ENCODE data around the gene ZC4H2. TPM values are rescaled to one million over a fixed set of nuclear protein-coding genes. Genes with fewer than 3 reads are reported as not detected.
"Not testable (repeated sequence)": the region's sequence is repeated elsewhere in the genome, so short reads cannot be mapped to it uniquely, and the experiment has no call there.

The ZC4H2 gene
- 5.0 TPM for total RNA-seq

- DNase-seq: peak; percentile 33
Observed at GRCh38 chrX:64975989-64976672, at the start of gene ZC4H2. Gene ZC4H2, minus strand, starts transcription at chrX:64976450. Its CDS starts 73 bp downstream, at chrX:64976377.

DNA sequence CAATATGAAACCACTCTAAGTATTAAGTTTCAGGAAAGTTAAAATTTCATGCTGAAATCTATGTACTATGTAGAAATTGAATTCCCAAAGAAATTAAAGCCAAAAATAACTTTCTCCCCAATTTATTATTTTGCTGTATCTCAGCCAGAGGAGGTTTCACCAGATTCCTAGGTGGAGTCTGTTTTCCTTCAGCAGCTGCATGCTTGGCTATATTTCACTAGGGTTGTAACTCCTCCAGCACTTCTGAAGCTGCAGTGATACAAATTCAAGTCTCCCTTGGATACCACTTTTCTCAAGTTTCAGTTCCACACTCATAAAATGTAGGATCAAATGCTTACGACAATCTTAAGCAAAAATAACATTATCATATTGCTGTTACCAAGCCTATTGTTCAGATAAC is 41.2 kb upstream of the ZC4H2 start:
- DNase-seq: peak; percentile 30

DNA sequence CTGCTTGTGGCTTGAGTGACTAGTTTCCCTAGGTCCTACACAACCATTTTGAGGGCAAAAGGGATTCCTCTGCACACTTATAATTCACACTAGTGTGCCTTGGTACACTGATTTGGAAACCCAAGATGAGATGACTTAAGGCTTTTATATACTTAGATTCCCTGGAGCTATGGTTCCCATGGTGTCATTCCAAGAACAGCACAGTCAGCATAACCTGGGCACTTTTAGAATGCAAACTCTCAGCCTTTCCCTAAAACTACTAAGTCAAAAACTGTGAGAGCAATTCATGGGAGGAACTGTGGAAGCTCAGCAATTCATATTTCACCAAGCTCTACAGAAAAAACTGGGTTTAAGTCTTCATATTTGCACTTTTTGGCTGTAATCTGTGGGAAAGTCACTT is 38.0 kb upstream of the ZC4H2 start:
- no peak for DNase-seq

GRCh38 chrX:65009459-65009858 is 33.2 kb upstream of the ZC4H2 start:
- no peak for DNase-seq

DNA sequence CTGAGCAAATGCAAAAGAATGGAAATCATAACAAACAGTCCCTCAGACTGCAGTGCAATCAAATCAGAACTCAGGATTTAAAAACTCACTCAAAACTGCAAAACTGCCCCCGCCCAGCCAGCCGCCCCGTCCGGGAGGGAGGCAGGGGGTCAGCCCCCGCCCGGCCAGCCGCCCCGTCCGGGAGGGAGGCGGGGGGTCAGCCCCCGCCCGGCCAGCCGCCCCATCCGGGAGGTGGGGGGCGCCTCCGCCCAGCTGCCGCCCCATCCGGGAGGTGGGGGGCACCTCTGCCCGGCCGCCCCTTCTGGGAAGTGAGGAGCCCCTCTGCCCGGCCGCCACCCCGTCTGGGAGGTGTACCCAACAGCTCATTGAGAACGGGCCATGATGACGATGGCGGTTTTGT is 26.0 kb upstream of the ZC4H2 start:
- not testable (repeated sequence) for DNase-seq

- DNase-seq: no peak
Observed at GRCh38 chrX:64996805-64997204, 20.6 kb upstream of the ZC4H2 start.

DNA sequence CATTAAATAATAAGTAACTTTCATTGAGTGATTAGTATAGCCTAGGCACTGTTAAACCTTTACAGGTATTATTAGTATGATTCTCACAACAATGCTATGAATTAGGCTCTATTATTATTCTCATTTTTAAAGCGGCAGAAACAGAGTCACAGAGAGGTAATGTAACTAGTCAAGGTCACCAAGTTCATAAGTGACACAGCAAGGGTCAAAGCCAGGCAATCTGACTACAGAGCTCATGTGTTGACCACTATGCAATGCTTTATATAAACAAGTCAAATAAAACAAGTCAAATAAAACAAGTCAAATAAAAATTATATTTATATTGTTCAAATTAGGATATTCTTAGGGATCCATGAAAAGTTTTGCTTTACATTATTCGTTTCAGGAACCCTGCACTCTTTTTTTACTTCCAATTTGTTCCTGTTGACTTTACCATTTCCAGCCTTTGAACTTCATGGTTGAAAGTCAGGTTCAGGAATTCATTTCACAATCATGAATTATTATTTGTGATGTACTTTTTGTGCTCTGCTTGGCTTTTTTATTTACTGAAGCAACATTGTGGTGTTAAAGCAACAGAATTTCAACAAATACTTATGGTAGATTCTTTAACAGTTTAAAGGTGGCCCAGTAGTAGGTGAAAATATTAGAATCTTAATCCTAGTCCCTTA is 18.0 kb upstream of the ZC4H2 start:
- no peak for DNase-seq

- DNase-seq: no peak
Observed at GRCh38 chrX:64977830-64978229, 1.6 kb upstream of the ZC4H2 start.

DNA sequence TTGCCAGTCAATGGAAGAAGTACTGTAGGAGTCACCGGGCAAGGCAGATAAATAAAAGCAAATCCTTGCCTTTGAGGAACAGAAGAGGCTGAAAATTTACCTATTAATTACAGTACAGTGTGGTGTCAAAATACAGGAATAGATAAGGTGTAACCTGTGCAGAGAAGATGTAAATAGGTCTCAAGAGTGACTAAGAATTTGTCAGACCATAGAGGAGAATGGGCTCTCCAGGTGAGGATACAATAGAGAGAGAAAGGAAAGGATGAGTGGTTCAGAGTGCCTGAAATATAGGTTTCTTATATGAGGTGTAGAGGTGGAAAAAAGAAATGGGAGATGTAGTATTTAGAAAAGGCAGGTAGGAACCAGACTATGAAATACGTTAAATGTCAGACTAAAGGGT is 801 bp upstream of the ZC4H2 start:
- DNase-seq: no peak

DNA sequence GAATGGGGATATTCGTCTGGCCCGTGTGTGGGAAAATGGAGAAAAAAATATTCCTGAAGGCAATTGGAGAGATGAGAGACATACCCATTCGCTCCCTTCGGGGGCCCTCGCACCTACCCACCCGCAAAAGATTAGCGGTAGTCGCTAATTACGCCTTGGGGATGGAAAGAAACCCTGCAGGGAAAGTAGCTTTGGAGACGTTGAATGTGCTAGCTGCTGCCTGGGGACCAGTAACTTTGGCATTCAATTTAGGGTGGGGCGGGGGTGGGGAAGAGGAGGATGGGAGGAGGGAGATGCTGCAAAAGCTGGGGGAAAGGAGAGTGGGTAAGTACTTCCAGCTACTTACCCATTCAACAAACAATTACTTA is 407 bp upstream of the ZC4H2 start:
- no peak for DNase-seq

DNA sequence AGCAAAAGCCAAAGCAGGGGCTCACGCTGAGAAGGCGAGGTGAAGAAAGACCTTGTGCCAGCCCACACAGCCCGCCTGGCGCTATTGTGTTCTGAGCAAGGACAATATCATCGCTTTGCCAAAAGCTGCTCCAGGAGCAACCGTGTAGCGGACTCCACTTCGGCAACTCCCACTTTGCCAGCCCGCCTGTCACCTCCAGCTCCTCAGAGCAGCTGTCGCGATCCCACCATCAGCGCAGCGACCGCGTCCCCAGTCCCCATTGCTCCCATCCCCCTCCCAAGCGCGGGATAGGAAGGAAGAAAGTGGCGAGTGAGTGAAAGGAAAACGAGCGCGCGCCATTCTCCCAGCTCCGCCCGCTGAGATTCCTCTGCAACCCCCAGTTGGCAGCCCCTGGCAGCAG is 759 bp downstream of the ZC4H2 start:
- DNase-seq: no peak

- no peak for DNase-seq
Observed at GRCh38 chrX:64925480-64925879, 50.8 kb downstream of the ZC4H2 start.

DNA sequence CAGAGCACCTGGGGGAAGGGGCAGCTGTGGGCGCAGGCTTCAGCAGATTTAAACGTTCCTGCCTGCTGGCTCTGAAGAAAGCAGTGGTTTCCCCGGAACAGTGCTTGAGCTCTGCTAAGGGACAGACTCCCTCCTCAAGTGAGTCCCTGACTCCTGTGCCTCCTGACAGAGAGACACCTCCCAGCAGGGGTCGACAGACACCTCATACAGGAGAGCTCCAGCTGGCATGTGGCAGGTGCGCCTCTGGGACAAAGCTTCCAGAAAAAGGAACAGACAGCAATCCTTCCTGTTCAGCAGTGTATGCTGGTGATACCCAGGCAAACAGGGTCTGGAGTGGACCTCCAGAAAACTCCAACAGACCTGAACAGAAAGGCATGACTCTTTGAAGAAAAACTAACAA is 68.1 kb downstream of the ZC4H2 start:
- DNase-seq: no peak

DNA sequence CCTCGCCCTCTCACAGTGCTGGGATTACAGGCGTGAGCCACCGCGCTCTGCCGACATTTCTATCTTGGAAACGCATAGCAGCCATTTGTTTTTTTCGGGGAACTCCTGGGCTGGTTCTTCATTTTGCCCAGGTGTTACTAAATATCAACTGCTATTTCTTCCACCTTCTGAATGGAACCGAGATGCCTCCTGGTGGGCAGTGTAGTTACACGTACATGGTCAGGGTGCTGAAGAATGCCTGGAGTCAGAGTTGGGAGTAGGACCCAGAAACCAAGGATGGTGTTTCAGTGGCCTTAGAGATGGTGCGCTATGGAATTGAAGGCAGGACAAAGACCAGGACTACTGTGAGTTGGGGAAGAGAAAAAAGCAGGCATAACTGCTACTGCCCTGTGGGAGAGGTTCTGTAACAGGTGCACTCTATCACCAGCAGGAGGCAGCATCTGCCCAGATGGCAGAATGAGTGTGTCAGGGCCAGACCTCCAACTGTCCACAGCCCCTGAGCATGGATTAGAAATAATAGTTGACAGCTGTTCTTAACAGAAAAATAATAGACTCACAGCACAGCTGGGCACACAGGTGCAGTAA is 81.7 kb downstream of the ZC4H2 start:
- DNase-seq: no peak

GRCh38 chrX:64885850-64886249 is 90.4 kb downstream of the ZC4H2 start:
- DNase-seq: no peak

GRCh38 chrX:64878709-64879108 is 97.5 kb downstream of the ZC4H2 start:
- DNase-seq: not testable (repeated sequence)

DNA sequence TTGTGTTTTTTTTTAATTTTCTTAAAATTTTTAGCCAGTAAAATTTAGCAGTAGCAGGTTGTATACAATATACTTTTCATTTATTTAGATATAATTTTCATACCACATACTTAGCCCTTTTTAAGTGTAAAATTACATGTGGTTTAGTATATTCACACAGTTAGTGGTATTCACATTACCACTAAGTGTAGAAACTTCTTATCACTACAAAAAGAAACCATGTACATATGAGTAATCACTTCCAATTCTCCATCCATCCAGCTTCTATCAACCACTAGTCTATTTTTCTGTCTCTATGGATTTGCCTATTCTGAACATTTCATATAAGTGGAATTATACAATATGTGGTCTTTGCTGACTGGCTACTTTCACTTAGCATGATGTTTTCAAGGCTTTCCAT is 109.0 kb downstream of the ZC4H2 start:
- DNase-seq: no peak

Other genes starting within 250 kb of the ZC4H2 start
- 2.4 TPM for gene ZC3H12B, start 58.4 kb upstream of the ZC4H2 start, total RNA-seq

Data from skin of body (tissue), 2 donors.